ENCODE results near the gene CMTM5.
"Not testable (repeated sequence)": the region's sequence is repeated elsewhere in the genome, so short reads cannot be mapped to it uniquely, and the experiment has no call there.

Gene CMTM5

DNA sequence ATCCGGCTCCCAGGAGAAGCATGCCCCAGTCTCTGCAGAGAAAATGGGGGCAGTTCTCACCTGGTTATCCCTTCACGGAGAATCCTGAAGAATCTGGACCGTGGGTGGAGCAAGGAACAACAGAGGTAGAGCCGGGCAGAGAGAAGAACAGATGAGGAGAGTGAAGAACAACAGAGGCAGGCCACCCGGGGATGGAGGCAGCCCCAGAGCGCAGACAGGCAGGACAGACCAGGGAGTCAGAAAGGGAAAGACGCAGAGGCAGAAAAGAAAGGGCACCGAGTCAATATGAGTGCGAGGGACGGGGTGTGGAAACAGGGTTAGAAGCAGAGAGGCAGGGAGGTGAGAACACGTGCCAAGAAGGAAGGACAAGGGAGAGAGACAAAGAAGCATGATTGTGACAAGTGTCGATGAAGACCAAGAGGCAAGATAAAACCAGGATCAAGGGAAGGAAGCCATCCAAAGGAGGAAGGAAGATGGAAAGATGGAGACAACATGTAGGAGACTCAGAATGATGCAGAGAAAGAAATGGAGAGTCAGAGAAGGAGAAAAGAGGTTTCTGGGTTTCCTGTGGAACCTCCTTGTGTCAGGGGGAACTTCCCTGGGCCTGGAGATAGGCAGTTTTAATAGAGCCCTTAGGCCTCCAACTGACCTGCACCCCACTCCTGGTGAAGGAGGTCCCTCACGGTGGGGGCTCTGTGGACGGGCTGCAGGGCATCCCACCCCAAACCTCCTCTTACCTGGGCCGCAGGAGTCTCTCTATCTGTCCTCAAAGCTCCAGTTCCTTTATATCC is 30.9 kb downstream of the CMTM5 start, which contains the start of gene MYH6:
Gene MYH6, minus strand, starts transcription at position 758 of the 791 bp plus-strand sequence. CDS start 1,050 bp downstream, outside the sequence.
- H3K4me3 ChIP-seq (ENCODE audit: low read depth, low read length): no peak within 1 kb of the TSS
- no peak for DNase-seq (ENCODE audit: low read depth)

GRCh38 chr14:23408307-23408630 is 31.4 kb downstream of the CMTM5 start:
- no peak for DNase-seq (ENCODE audit: low read depth)

DNA sequence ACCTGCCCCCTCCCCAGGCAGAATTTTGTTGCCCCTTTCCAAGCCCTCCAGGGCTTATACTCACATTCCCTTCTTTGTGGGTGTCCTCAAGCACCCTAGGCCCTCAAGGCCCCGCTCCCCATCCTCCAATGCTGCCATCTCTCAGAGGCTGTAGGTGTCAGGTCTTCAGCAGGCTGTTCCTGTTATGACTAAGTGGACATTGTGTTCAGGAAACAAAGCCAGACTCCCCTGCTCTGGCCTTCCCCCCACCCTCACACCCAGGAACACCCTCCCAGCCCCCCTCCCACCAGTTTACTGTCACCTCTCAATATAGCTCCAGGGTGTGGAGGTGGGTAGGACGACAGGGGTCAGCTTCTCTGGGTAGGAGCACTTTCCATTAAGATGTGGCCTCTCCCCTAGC is 32.6 kb downstream of the CMTM5 start:
- no peak overlapping the region for H3K4me3 ChIP-seq (ENCODE audit: low read depth, low read length)
- DNase-seq (ENCODE audit: low read depth): no peak

More at GRCh38 chr14:23408307-23408630, 31.4 kb downstream of the CMTM5 start:
- no peak overlapping the region for H3K4me3 ChIP-seq (ENCODE audit: low read depth, low read length)

DNA sequence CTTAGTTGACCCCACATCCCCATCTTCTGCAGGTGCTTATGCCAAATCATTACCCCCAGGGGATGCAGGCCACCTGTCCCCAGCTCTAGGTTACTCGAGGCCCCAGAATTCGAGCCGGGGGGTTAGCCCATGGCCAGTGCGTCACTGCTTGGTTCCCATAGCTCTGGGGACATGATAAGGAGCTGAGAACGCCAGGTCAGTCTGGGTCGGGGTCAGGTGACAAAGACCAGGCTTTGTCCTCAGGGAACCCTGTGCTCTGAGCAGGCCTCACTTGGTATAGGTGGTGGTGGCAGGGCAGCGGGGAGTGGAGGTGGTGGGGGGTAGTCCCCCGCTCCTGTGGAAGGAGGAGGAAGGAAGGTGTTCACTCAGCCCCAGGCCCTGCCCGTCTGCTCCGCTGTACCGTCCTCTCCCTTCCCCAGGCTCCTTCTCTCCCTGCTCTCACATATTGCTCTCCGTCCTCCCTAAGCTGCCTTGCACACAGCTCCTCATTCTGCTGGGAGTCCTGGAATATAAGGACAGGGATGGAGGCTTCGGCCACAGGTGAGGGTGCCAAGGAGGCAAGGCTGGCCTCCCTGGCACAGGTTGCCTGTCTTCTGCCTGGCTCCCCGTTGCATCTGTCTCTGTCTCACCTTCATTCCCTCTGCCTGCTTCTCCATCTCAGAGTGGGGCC is 33.3 kb downstream of the CMTM5 start:
- no peak for DNase-seq (ENCODE audit: low read depth)
- no peak overlapping the region for H3K4me3 ChIP-seq (ENCODE audit: low read depth, low read length)

DNA sequence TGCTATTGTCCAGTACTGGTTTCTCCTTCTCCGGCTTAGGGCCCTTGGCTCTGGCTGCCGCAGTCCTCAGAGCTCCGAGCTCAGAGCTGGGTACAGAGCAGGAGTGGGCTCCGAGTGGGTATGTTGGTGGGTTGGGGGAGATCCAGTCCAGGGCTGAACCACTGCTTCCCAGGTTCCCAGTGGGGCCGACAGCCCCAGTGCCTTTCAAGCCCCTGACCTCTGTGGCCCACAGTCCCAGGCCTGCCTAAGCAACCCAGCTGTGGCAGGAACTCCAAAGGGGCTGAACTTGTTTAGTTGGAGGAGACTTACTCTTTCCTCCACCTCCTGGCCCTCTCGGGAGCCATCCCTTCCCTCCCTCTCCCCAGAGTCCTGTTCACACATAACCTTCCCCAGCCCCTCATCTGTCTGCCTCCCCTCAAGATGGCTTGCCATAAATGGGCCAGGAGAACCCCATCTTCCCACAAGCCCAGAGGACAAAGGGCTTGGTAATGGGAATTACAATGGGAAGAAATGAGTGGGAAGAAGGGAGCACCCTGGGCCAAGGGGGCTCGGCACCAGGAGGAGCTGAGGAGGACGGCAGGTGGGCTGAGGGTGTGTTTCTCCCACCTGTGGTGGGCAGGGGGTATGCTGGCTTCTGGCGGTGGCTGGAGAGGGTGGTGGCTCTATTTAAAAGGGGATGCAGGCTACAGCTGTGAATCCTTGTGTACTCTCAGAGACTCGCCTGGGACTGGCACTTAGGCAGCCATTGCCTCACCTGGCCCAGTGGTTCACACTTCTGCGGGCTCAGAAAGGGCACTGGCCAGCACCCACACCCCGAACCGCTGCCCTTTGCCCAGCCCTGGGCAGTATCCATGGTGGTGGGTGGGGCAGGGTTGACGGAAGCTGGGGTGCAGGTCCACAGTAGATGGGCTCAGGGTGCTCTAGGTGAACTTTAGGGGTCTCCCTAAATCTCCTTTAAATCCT is 35.0 kb downstream of the CMTM5 start:
- no peak overlapping the region for H3K4me3 ChIP-seq (ENCODE audit: low read depth, low read length)
- no peak for DNase-seq (ENCODE audit: low read depth)

DNA sequence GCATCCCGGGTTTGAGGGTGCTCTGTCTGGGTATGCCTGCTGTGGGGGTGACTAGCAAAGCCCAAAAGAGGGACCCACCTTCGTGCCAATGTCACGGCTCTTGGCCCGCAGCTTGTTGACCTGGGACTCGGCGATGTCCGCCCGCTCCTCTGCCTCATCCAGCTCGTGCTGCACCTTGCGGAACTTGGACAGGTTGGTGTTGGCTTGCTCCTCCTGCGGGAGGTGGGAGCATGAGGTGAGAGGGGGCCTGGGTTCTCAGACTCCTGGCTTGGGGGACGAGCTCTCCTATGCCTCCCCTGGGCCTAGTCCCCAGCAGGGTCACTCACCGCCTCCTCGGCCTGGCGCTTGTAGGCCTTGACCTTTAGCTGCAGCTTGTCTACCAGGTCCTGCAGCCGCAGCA is 36.8 kb downstream of the CMTM5 start:
- DNase-seq (ENCODE audit: low read depth): no peak

GRCh38 chr14:23414254-23414653 is 37.4 kb downstream of the CMTM5 start:
- DNase-seq (ENCODE audit: low read depth): no peak
- no peak overlapping the region for H3K4me3 ChIP-seq (ENCODE audit: low read depth, low read length)

More for the DNA sequence above, 36.8 kb downstream of the CMTM5 start:
- no peak overlapping the region for H3K4me3 ChIP-seq (ENCODE audit: low read depth, low read length)

- DNase-seq (ENCODE audit: low read depth): no peak
- no peak overlapping the region for H3K4me3 ChIP-seq (ENCODE audit: low read depth, low read length)
These were observed 38.3 kb downstream of the CMTM5 start for GRCh38 chr14:23414906-23415820.

DNA sequence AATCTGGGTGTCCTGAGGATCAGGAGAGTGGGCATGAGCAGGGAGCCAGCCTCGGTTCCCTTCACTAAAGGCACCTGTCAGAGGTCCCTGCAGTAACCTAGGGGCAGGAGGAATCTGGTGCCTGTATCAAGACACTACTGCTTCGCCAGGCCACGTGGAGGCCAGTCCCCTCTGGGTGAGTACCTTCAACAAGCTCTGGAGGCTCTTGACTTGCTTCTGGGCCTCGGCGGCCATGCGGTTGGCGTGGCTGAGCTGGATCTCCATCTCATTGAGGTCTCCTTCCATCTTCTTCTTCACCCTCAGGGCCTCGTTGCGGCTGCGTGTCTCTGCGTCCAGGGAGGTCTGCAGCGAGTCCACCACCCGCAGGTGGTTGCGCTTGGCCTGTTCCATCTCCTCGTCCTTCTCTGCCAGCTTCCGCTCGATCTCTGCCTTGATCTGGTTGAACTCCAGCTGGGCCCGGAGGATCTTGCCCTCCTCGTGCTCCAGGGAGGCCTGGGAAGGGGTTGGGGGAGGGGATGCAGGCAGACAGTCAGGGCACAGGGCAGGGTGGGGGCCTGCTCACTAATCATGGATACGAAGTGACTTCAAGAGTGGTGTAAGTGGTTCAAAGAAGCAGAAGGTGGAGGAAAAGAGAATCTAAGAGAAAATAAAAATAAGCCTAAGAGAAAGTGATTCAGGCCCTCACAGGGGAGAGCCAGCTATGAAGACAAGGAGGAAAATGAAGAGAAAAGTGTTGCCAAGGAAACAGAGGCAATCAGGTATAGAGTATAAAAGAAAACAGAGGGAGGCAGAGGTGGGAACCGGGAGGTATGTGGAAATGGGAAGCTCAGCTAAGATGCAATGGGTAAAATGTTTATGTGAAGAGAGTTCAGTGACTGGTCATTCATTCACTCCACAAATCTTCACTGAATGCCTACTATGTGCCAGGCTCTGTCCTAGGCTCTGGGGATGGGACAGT is 39.3 kb downstream of the CMTM5 start:
- H3K4me3 ChIP-seq (ENCODE audit: low read depth, low read length): no peak overlapping the region
- no peak for DNase-seq (ENCODE audit: low read depth)

- no peak overlapping the region for H3K4me3 ChIP-seq (ENCODE audit: low read depth, low read length)
- no peak for DNase-seq (ENCODE audit: low read depth)
These were observed 40.0 kb downstream of the CMTM5 start for GRCh38 chr14:23416801-23417200.

- H3K4me3 ChIP-seq (ENCODE audit: low read depth, low read length); DNase-seq (ENCODE audit: low read depth): not testable (repeated sequence)
These were observed 40.4 kb downstream of the CMTM5 start for GRCh38 chr14:23417269-23417668.

DNA sequence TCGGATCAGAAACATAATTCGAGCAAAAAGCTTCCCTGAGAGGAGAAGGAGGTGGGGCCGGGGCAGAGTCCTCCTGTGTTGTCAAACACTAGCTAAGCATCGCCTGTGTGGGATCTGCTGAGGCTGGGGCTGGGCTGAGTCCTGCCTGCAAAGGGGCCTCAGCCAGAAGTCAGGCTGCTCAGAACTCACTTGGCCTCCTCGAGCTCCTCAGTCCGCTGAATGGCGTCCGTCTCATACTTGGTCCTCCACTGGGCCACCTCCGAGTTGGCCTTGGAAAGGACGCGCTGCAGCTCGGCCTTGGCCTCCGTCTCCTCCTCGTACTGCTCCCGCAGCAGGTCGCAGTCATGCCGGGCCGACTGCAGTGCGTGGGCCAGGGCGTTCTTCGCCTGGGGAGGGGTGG is 41.2 kb downstream of the CMTM5 start:
- no peak overlapping the region for H3K4me3 ChIP-seq (ENCODE audit: low read depth, low read length)
- DNase-seq (ENCODE audit: low read depth): no peak

DNA sequence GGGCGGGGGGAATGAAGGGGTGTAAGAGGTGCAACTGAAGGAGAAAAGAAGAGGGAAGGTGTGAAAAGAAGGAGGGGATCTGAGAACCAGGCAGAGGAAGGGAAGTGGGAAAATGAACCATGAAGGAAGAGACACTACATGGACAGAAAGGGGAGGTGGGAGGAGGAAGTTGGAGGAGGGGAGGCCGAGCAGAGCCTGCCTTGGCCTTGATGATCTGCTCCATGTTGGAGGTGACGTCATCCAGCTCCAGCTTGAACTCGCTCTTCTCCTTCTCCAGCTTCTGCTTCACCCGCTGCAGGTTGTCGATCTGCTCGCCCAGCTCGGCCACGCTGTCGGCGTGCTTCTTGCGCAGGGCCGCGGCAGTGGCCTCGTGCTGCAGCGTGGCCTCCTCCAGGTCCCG is 42.8 kb downstream of the CMTM5 start:
- not testable (repeated sequence) for DNase-seq (ENCODE audit: low read depth); H3K4me3 ChIP-seq (ENCODE audit: low read depth, low read length)

DNA sequence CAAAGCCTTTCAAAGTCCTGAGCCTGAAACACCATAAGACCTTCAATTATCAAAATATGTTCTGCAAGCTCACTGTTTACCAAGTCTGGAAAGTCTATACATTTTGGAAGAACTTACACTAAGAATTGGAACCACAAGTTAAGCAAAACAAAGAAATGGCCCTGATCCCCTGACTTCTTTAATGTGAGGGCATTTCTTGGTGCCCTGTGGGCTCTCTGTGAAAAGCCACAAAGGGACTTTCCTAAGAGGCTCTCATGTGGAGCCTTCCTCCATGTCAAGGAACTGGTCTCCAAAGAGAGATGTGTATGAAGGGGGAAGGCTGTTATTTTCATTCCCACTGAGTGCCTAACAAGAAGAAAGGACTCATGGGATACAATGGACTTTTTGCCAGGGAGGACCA is 44.7 kb downstream of the CMTM5 start:
- no peak for DNase-seq (ENCODE audit: low read depth)
- H3K4me3 ChIP-seq (ENCODE audit: low read depth, low read length): no peak overlapping the region

DNA sequence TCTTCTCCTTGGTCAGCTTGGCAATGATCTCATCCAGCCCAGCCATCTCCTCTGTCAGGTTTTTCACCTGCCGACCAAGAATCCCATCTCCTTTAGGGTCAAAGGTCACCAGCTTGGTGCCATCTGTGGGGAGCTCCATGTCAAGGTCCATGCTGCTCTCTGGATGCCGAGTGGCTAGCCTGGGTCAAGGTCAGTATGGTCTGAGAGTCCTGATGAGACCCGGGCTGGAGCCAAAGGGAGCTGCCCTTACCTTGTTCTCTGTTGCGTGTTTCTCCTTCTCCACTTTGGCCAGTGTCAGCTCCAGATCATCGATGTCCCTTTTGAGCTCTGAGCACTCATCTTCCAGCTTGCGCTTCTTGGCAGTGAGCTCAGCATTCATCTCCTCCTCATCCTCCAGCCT is 46.8 kb downstream of the CMTM5 start:
- no peak for DNase-seq (ENCODE audit: low read depth)
- H3K4me3 ChIP-seq (ENCODE audit: low read depth, low read length): no peak overlapping the region

DNA sequence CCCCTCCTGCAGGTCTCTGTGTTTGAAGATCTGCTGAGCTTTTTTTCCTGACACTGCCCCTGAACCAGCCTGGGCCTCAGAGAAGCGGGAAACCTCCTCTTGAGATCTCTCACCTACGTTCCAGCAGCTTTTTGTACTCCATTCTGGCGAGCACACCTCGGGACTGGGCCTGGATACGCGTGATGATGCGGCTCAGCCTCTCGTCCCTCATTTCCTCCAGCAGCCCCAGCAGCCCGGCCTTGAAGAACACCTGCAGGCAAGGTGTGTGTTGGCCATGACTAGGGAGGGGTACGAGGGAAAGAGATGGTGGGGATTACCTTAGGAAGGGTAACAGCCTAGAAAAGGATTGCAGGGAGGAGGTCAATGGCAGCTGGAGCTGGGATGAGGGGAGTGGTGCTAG is 48.3 kb downstream of the CMTM5 start:
- DNase-seq (ENCODE audit: low read depth): no peak

DNA sequence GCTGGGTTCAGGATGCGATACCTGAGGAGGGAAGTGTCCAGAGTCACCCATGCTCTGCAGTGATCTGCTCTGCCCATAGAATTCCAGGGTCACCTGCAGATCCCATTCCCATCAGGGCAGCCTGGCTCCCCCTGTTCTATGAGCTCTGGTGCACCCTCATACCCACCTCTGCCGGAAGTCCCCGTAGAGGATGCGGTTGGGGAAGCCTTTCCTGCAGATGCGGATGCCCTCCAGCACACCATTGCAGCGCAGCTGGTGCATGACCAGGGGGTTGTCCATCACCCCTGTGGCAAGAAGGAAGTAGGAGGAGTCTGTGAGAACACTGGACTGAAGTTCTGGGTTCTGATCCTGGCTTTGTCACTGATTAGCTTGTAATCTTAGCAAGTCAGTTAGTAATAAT is 49.0 kb downstream of the CMTM5 start:
- not testable (repeated sequence) for DNase-seq (ENCODE audit: low read depth); H3K4me3 ChIP-seq (ENCODE audit: low read depth, low read length)

More for the DNA sequence above, 48.3 kb downstream of the CMTM5 start:
- H3K4me3 ChIP-seq (ENCODE audit: low read depth, low read length): no peak overlapping the region

All from skeletal muscle cell (primary cell).